ENCODE measurements around the gene FBXL13.
"Not testable (repeated sequence)": the region's sequence is repeated elsewhere in the genome, so short reads cannot be mapped to it uniquely, and the experiment has no call there.

FBXL13 gene

DNA sequence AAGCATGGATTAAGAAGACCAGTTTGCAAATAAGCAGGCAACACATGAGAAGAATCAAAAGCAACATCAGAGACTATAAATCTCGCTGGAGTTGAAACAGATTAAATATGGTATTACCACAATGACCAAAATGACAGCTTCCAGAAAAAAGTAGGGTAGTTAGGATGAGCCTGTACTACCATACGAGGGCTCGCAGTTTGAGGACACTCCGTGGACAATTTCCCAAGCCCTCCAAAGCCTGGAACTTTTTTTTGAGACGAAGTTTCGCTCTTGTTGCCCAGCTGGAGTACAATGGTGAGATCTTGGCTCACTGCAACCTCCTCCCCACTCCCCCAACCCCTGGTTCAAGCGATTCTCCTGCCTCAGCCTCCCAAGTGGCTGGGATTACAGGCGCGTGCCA lies 160.8 kb downstream of the FBXL13 start:
- no peaks in the 10 kb centered on the region for H3K9me3 Mint-ChIP-seq
- no peak for DNase-seq (ENCODE audit: low spot score in 2 of 2)
- ATAC-seq (replicated peaks; ENCODE audit: extremely low read depth, poor library complexity, severe bottlenecking), result no peak
- no peaks in the 10 kb centered on the region for H3K4me1 Mint-ChIP-seq
- peaks cover 32% of the 10 kb centered on the region for H3K27me3 Mint-ChIP-seq
- H3K4me3 Mint-ChIP-seq, result no peak overlapping the region
- no peak overlapping the region for H3K27ac Mint-ChIP-seq (ENCODE audit: low read depth)
- H3K36me3 Mint-ChIP-seq (ENCODE audit: insufficient read depth), result no peaks in the 10 kb centered on the region

GRCh38 chr7:102912742-102913141 lies 161.9 kb downstream of the FBXL13 start, which contains the start of gene LRRC17:
TSS of gene LRRC17 (plus strand) at chr7:102913000. CDS start at chr7:102933914, 20,914 bp downstream.
- no peak within 1 kb of the TSS for H3K27ac Mint-ChIP-seq (ENCODE audit: low read depth)
- no peak for ATAC-seq (replicated peaks; ENCODE audit: extremely low read depth, poor library complexity, severe bottlenecking)

DNA sequence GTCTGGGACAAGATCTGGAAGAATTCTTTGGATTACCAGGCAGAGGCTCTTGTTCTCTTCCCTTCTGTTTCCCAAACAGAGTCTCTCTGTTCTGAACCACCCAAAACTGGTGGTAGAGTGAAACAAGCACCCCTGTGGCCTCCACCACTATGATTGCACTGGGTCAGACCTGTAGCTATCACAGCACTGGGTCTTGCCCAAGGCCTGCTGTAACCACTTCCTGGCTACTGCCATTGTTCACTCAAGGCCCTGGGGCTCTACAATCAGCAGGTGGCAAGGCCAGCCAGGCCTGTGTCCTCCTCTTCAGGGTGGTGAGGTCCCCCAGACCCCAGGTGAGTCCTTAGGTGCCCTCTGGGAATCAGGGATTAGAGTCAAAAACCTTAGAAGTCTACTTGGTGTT lies 165.9 kb downstream of the FBXL13 start:
- no peak for ATAC-seq (replicated peaks; ENCODE audit: extremely low read depth, poor library complexity, severe bottlenecking)
- Mint-ChIP-seq H3K36me3 (ENCODE audit: insufficient read depth) (no peaks in the 10 kb centered on the region), H3K4me3 (no peak overlapping the region), H3K9me3 (no peaks in the 10 kb centered on the region), H3K27me3 (peaks cover 42% of the 10 kb centered on the region), H3K4me1 (no peaks in the 10 kb centered on the region), H3K27ac (ENCODE audit: low read depth) (no peak overlapping the region)
- no peak for DNase-seq (ENCODE audit: low spot score in 2 of 2)

More at GRCh38 chr7:102912742-102913141, 161.9 kb downstream of the FBXL13 start, which contains the start of gene LRRC17:
- no peaks in the 10 kb centered on the region for H3K4me1 Mint-ChIP-seq
- H3K36me3 Mint-ChIP-seq (ENCODE audit: insufficient read depth), result no peaks in the 10 kb centered on the region
- DNase-seq (ENCODE audit: low spot score in 2 of 2), result no peak
- H3K9me3 Mint-ChIP-seq, result no peaks in the 10 kb centered on the region
- peaks cover 32% of the 10 kb centered on the region for H3K27me3 Mint-ChIP-seq
- no peak within 1 kb of the TSS for H3K4me3 Mint-ChIP-seq

- not testable (repeated sequence) for H3K4me1 Mint-ChIP-seq; H3K27ac Mint-ChIP-seq (ENCODE audit: low read depth); ATAC-seq (replicated peaks; ENCODE audit: extremely low read depth, poor library complexity, severe bottlenecking); H3K9me3 Mint-ChIP-seq; H3K36me3 Mint-ChIP-seq (ENCODE audit: insufficient read depth); H3K4me3 Mint-ChIP-seq; H3K27me3 Mint-ChIP-seq; DNase-seq (ENCODE audit: low spot score in 2 of 2)
These were observed 171.0 kb downstream of the FBXL13 start for GRCh38 chr7:102903576-102903975.

- H3K4me1 Mint-ChIP-seq; H3K27ac Mint-ChIP-seq (ENCODE audit: low read depth); H3K36me3 Mint-ChIP-seq (ENCODE audit: insufficient read depth); H3K9me3 Mint-ChIP-seq; H3K27me3 Mint-ChIP-seq; DNase-seq (ENCODE audit: low spot score in 2 of 2); H3K4me3 Mint-ChIP-seq; ATAC-seq (replicated peaks; ENCODE audit: extremely low read depth, poor library complexity, severe bottlenecking): not testable (repeated sequence)
These were observed 172.5 kb downstream of the FBXL13 start for GRCh38 chr7:102902052-102902451.

GRCh38 chr7:102898532-102898859 lies 176.1 kb downstream of the FBXL13 start:
- Mint-ChIP-seq H3K9me3 (no peaks in the 10 kb centered on the region), H3K36me3 (ENCODE audit: insufficient read depth) (no peaks in the 10 kb centered on the region), H3K27me3 (no peaks in the 10 kb centered on the region), H3K4me1 (no peaks in the 10 kb centered on the region), H3K27ac (ENCODE audit: low read depth) (no peak overlapping the region), H3K4me3 (no peak overlapping the region)
- no peak for DNase-seq (ENCODE audit: low spot score in 2 of 2)
- no peak for ATAC-seq (replicated peaks; ENCODE audit: extremely low read depth, poor library complexity, severe bottlenecking)

- H3K27ac Mint-ChIP-seq (ENCODE audit: low read depth), result no peak overlapping the region
- H3K9me3 Mint-ChIP-seq, result no peaks in the 10 kb centered on the region
- no peaks in the 10 kb centered on the region for H3K36me3 Mint-ChIP-seq (ENCODE audit: insufficient read depth)
- no peaks in the 10 kb centered on the region for H3K4me1 Mint-ChIP-seq
- ATAC-seq (replicated peaks; ENCODE audit: extremely low read depth, poor library complexity, severe bottlenecking) (no peak), DNase-seq (ENCODE audit: low spot score in 2 of 2) (no peak)
- no peak overlapping the region for H3K4me3 Mint-ChIP-seq
- no peaks in the 10 kb centered on the region for H3K27me3 Mint-ChIP-seq
These were observed 176.6 kb downstream of the FBXL13 start for GRCh38 chr7:102897856-102898531.

GRCh38 chr7:102897211-102897631 lies 177.4 kb downstream of the FBXL13 start:
- Mint-ChIP-seq H3K27me3 (no peaks in the 10 kb centered on the region), H3K4me3 (no peak overlapping the region), H3K4me1 (no peaks in the 10 kb centered on the region), H3K9me3 (no peaks in the 10 kb centered on the region), H3K27ac (ENCODE audit: low read depth) (no peak overlapping the region), H3K36me3 (ENCODE audit: insufficient read depth) (no peaks in the 10 kb centered on the region)
- DNase-seq (ENCODE audit: low spot score in 2 of 2), result no peak
- ATAC-seq (replicated peaks; ENCODE audit: extremely low read depth, poor library complexity, severe bottlenecking), result no peak

- H3K4me3 Mint-ChIP-seq, result no peak overlapping the region
- no peak for DNase-seq (ENCODE audit: low spot score in 2 of 2)
- H3K27me3 Mint-ChIP-seq, result no peaks in the 10 kb centered on the region
- H3K4me1 Mint-ChIP-seq, result no peaks in the 10 kb centered on the region
- ATAC-seq (replicated peaks; ENCODE audit: extremely low read depth, poor library complexity, severe bottlenecking), result no peak
- H3K27ac Mint-ChIP-seq (ENCODE audit: low read depth), result no peak overlapping the region
- H3K36me3 Mint-ChIP-seq (ENCODE audit: insufficient read depth), result no peaks in the 10 kb centered on the region
- no peaks in the 10 kb centered on the region for H3K9me3 Mint-ChIP-seq
These were observed 178.0 kb downstream of the FBXL13 start for GRCh38 chr7:102896585-102896984.

DNA sequence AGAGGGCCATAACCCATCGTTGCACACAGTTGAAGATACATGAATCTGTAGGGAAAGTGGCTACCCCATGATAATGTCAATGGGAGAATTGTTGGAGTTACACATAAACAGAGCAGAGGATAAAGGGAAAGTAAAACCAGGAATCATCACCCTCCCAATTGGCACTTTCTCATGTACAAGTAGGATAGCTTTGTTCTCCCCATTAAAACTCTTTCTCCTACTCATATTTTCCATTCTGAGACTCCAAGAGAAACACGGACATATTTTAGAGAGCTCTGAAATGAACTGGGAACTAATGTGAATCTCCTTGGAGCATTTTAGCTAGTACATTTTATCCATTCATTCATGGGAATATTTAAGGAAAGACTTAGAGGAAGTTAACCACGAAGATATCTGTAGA lies 179.0 kb downstream of the FBXL13 start:
- no peak overlapping the region for H3K4me3 Mint-ChIP-seq
- no peak for ATAC-seq (replicated peaks; ENCODE audit: extremely low read depth, poor library complexity, severe bottlenecking)
- H3K27me3 Mint-ChIP-seq, result no peaks in the 10 kb centered on the region
- H3K27ac Mint-ChIP-seq (ENCODE audit: low read depth), result no peak overlapping the region
- no peaks in the 10 kb centered on the region for H3K4me1 Mint-ChIP-seq
- H3K9me3 Mint-ChIP-seq, result no peaks in the 10 kb centered on the region
- DNase-seq (ENCODE audit: low spot score in 2 of 2), result no peak
- no peaks in the 10 kb centered on the region for H3K36me3 Mint-ChIP-seq (ENCODE audit: insufficient read depth)

DNA sequence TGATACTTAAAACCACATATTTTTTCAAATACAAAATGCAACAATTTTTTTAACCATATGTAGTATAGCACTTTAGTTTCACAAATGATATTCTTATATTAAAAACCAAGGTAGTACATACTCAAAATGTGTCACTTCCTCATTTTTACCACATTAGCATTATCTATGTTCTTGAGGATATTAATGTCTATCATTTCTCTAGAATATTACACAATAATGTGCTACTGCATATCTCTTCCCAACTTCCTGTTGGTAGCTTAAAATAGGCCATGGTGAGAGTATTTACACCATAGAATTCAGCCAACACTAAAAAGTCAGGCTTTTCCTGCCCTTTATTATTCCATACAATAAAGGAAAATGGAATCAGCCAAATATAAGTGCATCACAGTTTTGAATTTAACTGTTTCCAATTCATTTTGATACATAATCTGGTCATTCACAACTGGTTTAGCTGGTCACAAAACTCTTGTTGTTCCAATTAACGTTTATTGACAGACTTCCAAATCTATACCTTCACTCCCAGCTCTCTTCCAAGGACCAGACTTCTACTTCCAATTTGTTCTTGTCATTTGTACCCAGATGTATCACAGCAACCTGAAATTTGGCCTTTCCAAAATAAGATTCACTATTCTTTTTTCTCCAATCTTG lies 181.8 kb downstream of the FBXL13 start:
- Mint-ChIP-seq H3K27ac (ENCODE audit: low read depth) (no peak overlapping the region), H3K9me3 (no peaks in the 10 kb centered on the region), H3K4me1 (no peaks in the 10 kb centered on the region), H3K4me3 (no peak overlapping the region), H3K27me3 (peaks cover 12% of the 10 kb centered on the region), H3K36me3 (ENCODE audit: insufficient read depth) (no peaks in the 10 kb centered on the region)
- ATAC-seq (replicated peaks; ENCODE audit: extremely low read depth, poor library complexity, severe bottlenecking), result no peak
- no peak for DNase-seq (ENCODE audit: low spot score in 2 of 2)

- Mint-ChIP-seq H3K27ac (ENCODE audit: low read depth) (no peak overlapping the region), H3K9me3 (no peaks in the 10 kb centered on the region), H3K4me1 (no peaks in the 10 kb centered on the region), H3K4me3 (no peak overlapping the region), H3K27me3 (peaks cover 16% of the 10 kb centered on the region), H3K36me3 (ENCODE audit: insufficient read depth) (no peaks in the 10 kb centered on the region)
- DNase-seq (ENCODE audit: low spot score in 2 of 2) (no peak), ATAC-seq (replicated peaks; ENCODE audit: extremely low read depth, poor library complexity, severe bottlenecking) (no peak)
These were observed 182.8 kb downstream of the FBXL13 start for GRCh38 chr7:102891693-102892261.

All from central memory CD8-positive, alpha-beta T cell (primary cell).